B cell (primary cell): Measurements from ENCODE around the gene USP44. TPM values are rescaled to one million over a fixed set of nuclear protein-coding genes. Genes with fewer than 3 reads are reported as not detected.

Experiments
- ATAC-seq: fragments of 200-7000 bp; cut with Tn5 transposase; one replicate; pipeline ENCODE4 v1.10.0; 2021; ENCODE audit warnings: low read depth, mild to moderate bottlenecking, moderate number of reproducible peaks, moderate library complexity
- CTCF ChIA-PET: fragments of 350-600 bp; sonication (Branson Sonifier 250); formaldehyde crosslinking; loops from one replicate; lab custom pipeline; 2021; ENCODE audit warnings: antibody characterized with exemption, inconsistent platforms; lab: Charles Lee
- POLR2A ChIA-PET: fragments of 350-600 bp; sonication (Branson Sonifier 250); formaldehyde crosslinking; loops from one replicate; lab custom pipeline; 2021; ENCODE audit warnings: antibody characterized with exemption; lab: Charles Lee
- DNase-seq: peaks from one replicate; pipeline ENCODE4 v3.0.0; 2013
- H2AFZ ChIP-seq: 2 replicates; pipeline ENCODE4 v1.6.1; 2012; ENCODE audit warnings: mild to moderate bottlenecking, low read depth, low read length; ENCODE audit not compliant: insufficient read depth, poor library complexity, severe bottlenecking
- H3K27ac ChIP-seq, 2 donors: 1 replicate in 1 of 2; 2 replicates in 1 of 2; pipeline ENCODE4 v1.5.1; 2012 to 2013; ENCODE audit warnings: low read length in 2 of 2, mild to moderate bottlenecking in 2 of 2, moderate library complexity in 1 of 2
- H3K27me3 ChIP-seq, 4 experiments: fragments of 200-600 bp in 1 of 4; sonication (generic) in 1 of 4; replicated peaks in 1 of 4; 1 replicate in 2 of 4; 2 replicates in 2 of 4; pipeline versions ENCODE4 v1.6.1 to v1.7.0; 2013 to 2016; ENCODE audit warnings: low read length in 3 of 4, mild to moderate bottlenecking in 2 of 4, mixed read lengths in 1 of 4, moderate library complexity in 1 of 4; ENCODE audit not compliant: insufficient read depth in 4 of 4, control insufficient read depth in 3 of 4; ENCODE audit errors: control extremely low read depth in 1 of 4
- H3K36me3 ChIP-seq, 2 experiments: replicated peaks in 1 of 2; 1 replicate in 1 of 2; 2 replicates in 1 of 2; pipeline versions ENCODE4 v1.6.1 to v1.7.1; 2013; ENCODE audit warnings: low read length in 1 of 2; ENCODE audit not compliant: insufficient read depth in 2 of 2, control insufficient read depth in 1 of 2; ENCODE audit errors: control extremely low read depth in 1 of 2, extremely low read depth in 1 of 2
- H3K4me1 ChIP-seq, 2 donors: fragments of 200-600 bp in 1 of 2; sonication (generic) in 1 of 2; 1 replicate in 1 of 2; 2 replicates in 1 of 2; pipeline versions ENCODE4 v1.5.1 to v1.6.1; 2013 to 2017; ENCODE audit warnings: low read length in 2 of 2; ENCODE audit not compliant: control insufficient read depth in 2 of 2, insufficient read depth in 2 of 2
- H3K4me2 ChIP-seq: replicated peaks from 2 replicates; pipeline ENCODE3; 2012; ENCODE audit warnings: mild to moderate bottlenecking, low read depth, low read length; ENCODE audit not compliant: poor library complexity, severe bottlenecking
- H3K4me3 ChIP-seq, 5 experiments: fragments of 200-600 bp in 1 of 5; sonication (generic) in 1 of 5; 1 replicate in 3 of 5; 2 replicates in 2 of 5; pipeline versions ENCODE4 v1.5.1 to v1.7.0; 2011 to 2016; ENCODE audit warnings: low read length in 4 of 5, mild to moderate bottlenecking in 4 of 5, low read depth in 2 of 5, control low read depth in 1 of 5, moderate library complexity in 1 of 5; ENCODE audit not compliant: insufficient read depth in 1 of 5; ENCODE audit errors: control extremely low read depth in 1 of 5, extremely low read depth in 1 of 5
- H3K79me2 ChIP-seq: fragments of 200-600 bp; sonication (generic); one replicate; pipeline ENCODE4 v1.6.0; 2016; ENCODE audit warnings: low read length; ENCODE audit not compliant: control insufficient read depth, insufficient read depth
- H3K9ac ChIP-seq: fragments of 200-600 bp; sonication (generic); 2 replicates; pipeline ENCODE4 v1.6.1; 2017; ENCODE audit warnings: mild to moderate bottlenecking, low read length, moderate library complexity
- H3K9me3 ChIP-seq, 3 donors: one replicate each; pipeline versions ENCODE4 v1.6.1 to v1.7.1; 2013; ENCODE audit warnings: low read length in 2 of 3; ENCODE audit not compliant: control insufficient read depth in 2 of 3, insufficient read depth in 1 of 3; ENCODE audit errors: control extremely low read depth in 1 of 3
- H4K20me1 ChIP-seq: 2 replicates; pipeline ENCODE4 v1.6.0; 2012; ENCODE audit warnings: mild to moderate bottlenecking, low read length; ENCODE audit not compliant: insufficient read depth, control insufficient read depth, poor library complexity, severe bottlenecking
- H3K27ac Mint-ChIP-seq: one replicate; pipeline ENCODE4 v1.8.0; 2021; ENCODE audit warnings: mixed read lengths
- H3K27me3 Mint-ChIP-seq: one replicate; pipeline ENCODE4 v1.8.0; 2021; ENCODE audit warnings: mixed read lengths
- H3K4me1 Mint-ChIP-seq: one replicate; pipeline ENCODE4 v1.8.0; 2021; ENCODE audit warnings: mixed read lengths
- H3K4me3 Mint-ChIP-seq: one replicate; pipeline ENCODE4 v1.8.0; 2021; ENCODE audit warnings: mixed read lengths
- H3K9me3 Mint-ChIP-seq: one replicate; pipeline ENCODE4 v1.8.0; 2022; ENCODE audit warnings: mixed read lengths; ENCODE audit not compliant: insufficient read depth
- EZH2 ChIP-seq: IDR thresholded peaks from 2 replicates; pipeline ENCODE4 v1.6.1; 2012; ENCODE audit warnings: borderline replicate concordance, low read depth, mild to moderate bottlenecking, moderate library complexity, low read length; ENCODE audit not compliant: insufficient read depth, poor library complexity, severe bottlenecking
- WGBS: methylation state at CpG from one replicate; pipeline ENCODE4 v1.1.5; 2013; ENCODE audit warnings: missing lambda C conversion rate; ENCODE audit not compliant: insufficient coverage; 5-methylcytosine and 5-hydroxymethylcytosine counted together
- intact Hi-C: fragments of 100-400 bp; cut with micrococcal nuclease; formaldehyde crosslinking; loops from one replicate; pipeline ENCODE4 v1.10.0; 2022
- polyA plus RNA-seq: library from polyadenylated mRNA; depleted of rRNA; stranded (reverse); fragments of >200 nt; gene quantifications from 2 replicates; pipeline ENCODE4 v1.2.3, GENCODE V29; 2012
- total RNA-seq, 2 donors: library from RNA; stranded (reverse); fragments of 120-200 nt in 1 of 2; gene quantifications; 1 replicate in 1 of 2; 2 replicates in 1 of 2; pipeline versions ENCODE4 v1.2.3 to v1.2.4, GENCODE V29; 2013 to 2022
- TF ChIP-seq, protein P1 (sequence below): fragments of 200-600 bp; IDR thresholded peaks from one replicate; pipeline ENCODE4 v1.8.0; 2022; ENCODE audit warnings: antibody characterized with exemption, mild to moderate bottlenecking

USP44 gene
- total and polyA plus RNA-seq, 2 donors (not counting 1 experiment from before 2014, with no cell fraction given) = 2.5 to 7.1 TPM

DNA sequence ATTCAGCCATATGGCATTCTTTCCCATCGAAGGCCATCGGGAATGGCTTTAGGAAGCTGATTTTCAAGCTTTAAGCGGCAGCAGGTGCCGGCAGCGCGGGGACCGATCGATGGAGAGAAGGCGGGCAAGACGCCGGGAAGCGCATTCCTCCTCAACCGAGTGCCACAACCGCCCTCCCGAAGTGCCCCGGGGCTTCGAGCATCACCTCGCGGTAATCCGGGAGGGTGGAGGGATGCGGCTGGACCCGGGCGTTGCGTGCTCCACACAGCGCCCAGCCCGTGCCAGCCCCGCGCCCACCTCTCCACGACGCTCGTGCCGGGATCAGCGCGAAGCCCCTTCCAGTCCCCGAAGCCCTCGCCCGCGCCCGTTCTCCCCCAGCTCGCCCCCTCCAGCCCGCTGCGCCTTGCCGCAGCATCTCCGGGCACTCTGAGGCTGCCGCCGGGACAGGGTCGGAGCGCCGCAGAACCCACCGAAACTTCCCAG, 3.2 kb downstream of the USP44 start:
- Histone ChIP-seq H3K9me3 (peaks cover 0 to 8% (median 1%) of the 10 kb centered on the region in 3 donors), H3K27ac (peak overlapping the region; percentile 52 to 78), H3K4me1 (peaks cover 12 to 13% of the 10 kb centered on the region in 2 donors), H4K20me1 (no peaks in the 10 kb centered on the region), H3K27me3 (peaks cover 0 to 7% (median 0%) of the 10 kb centered on the region in 4 experiments), H2AFZ (peak overlapping the region; percentile 98), H3K4me2 (peak overlapping the region; percentile 94), H3K79me2 (no peaks in the 10 kb centered on the region), H3K36me3 (no peaks in the 10 kb centered on the region), H3K4me3 (peak overlapping the region; percentile 61 to 91 (median 81)), H3K9ac (peak overlapping the region; percentile 89)
- under 1% methylated on average over 50 of the region's 50 CpGs for WGBS
- ATAC-seq (peak; percentile 33), DNase-seq (peak; percentile 70)
- intact Hi-C loops = loop anchor here (1.0 to 10.0 kb wide), 5 partner anchors 26 to 1871 kb away; partner anchors contain the start of genes CRADD, METAP2 and SNRPF
- H3K9me3 Mint-ChIP-seq = no peaks in the 10 kb centered on the region
- peak overlapping the region; percentile 92 for H3K4me3 Mint-ChIP-seq
- POLR2A ChIA-PET = no interaction called here
- CTCF ChIA-PET = interaction anchor here (0.6 to 1.7 kb wide), 5 partner anchors 10 to 431 kb away, joined by 3 to 9 read pairs (median 3); no protein-coding TSS in a partner anchor
- H3K27me3 Mint-ChIP-seq = peaks cover 6% of the 10 kb centered on the region
- H3K27ac Mint-ChIP-seq = peak overlapping the region; percentile 85
- TF ChIP-seq EZH2 = no peak
- TF ChIP-seq, protein P1, sequence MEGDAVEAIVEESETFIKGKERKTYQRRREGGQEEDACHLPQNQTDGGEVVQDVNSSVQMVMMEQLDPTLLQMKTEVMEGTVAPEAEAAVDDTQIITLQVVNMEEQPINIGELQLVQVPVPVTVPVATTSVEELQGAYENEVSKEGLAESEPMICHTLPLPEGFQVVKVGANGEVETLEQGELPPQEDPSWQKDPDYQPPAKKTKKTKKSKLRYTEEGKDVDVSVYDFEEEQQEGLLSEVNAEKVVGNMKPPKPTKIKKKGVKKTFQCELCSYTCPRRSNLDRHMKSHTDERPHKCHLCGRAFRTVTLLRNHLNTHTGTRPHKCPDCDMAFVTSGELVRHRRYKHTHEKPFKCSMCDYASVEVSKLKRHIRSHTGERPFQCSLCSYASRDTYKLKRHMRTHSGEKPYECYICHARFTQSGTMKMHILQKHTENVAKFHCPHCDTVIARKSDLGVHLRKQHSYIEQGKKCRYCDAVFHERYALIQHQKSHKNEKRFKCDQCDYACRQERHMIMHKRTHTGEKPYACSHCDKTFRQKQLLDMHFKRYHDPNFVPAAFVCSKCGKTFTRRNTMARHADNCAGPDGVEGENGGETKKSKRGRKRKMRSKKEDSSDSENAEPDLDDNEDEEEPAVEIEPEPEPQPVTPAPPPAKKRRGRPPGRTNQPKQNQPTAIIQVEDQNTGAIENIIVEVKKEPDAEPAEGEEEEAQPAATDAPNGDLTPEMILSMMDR = no peak
- peaks cover 25% of the 10 kb centered on the region for H3K4me1 Mint-ChIP-seq

GRCh38 chr12:95547522-95548055, 3.7 kb downstream of the USP44 start:
- peak overlapping the region; percentile 92 for H3K4me3 Mint-ChIP-seq
- Histone ChIP-seq H3K4me2 (peak overlapping the region; percentile 94), H3K27ac (peak overlapping the region in 1 of 2 donors; percentile 52), H4K20me1 (no peaks in the 10 kb centered on the region), H3K9ac (peak overlapping the region; percentile 89), H3K27me3 (peaks cover 0 to 7% (median 0%) of the 10 kb centered on the region in 4 experiments), H3K79me2 (no peaks in the 10 kb centered on the region), H3K4me1 (peaks cover 12 to 13% of the 10 kb centered on the region in 2 donors), H3K9me3 (peaks cover 0 to 8% (median 1%) of the 10 kb centered on the region in 3 donors), H3K4me3 (peak overlapping the region; percentile 61 to 91 (median 81)), H2AFZ (peak overlapping the region; percentile 98), H3K36me3 (no peaks in the 10 kb centered on the region)
- ATAC-seq = no peak
- peak overlapping the region; percentile 85 for H3K27ac Mint-ChIP-seq
- no peaks in the 10 kb centered on the region for H3K9me3 Mint-ChIP-seq
- intact Hi-C loops = loop anchor here (1.0 to 10.0 kb wide), 5 partner anchors 27 to 1870 kb away; partner anchors contain the start of genes CRADD, METAP2 and SNRPF
- H3K27me3 Mint-ChIP-seq = peaks cover 6% of the 10 kb centered on the region
- H3K4me1 Mint-ChIP-seq = peaks cover 25% of the 10 kb centered on the region
- TF ChIP-seq, protein P1 = no peak
- TF ChIP-seq EZH2 = no peak
- ChIA-PET POLR2A (no interaction called here), CTCF (interaction anchor here (0.6 to 1.7 kb wide), 6 partner anchors 9 to 430 kb away, joined by 3 to 9 read pairs (median 3); no protein-coding TSS in a partner anchor)
- DNase-seq = no peak
- WGBS = 5% methylated on average over 4 of the region's 9 CpGs
